Thoracic aorta (tissue), 2 donors: Measurements from ENCODE around the gene SLC39A3. TPM values are rescaled to one million over a fixed set of nuclear protein-coding genes. Genes with fewer than 3 reads are reported as not detected.

Experiments
- ATAC-seq: fragments of 150-250 bp; one replicate; pipeline ENCODE4 v1.8.0; 2017; ENCODE audit warnings: low read depth; ENCODE audit not compliant: insufficient number of reproducible peaks, low FRiP score
- DNase-seq: peaks from one replicate; pipeline ENCODE4 v3.0.0-alpha.2; 2020; ENCODE audit warnings: low spot score
- H3K27ac ChIP-seq, 2 donors: fragments of 200-600 bp; sonication (generic); 1 replicate in 1 of 2; 2 replicates in 1 of 2; pipeline ENCODE4 v1.5.1; 2016; ENCODE audit warnings: mild to moderate bottlenecking in 2 of 2, moderate library complexity in 2 of 2
- H3K27me3 ChIP-seq: fragments of 200-600 bp; sonication (generic); replicated peaks from 2 replicates; pipeline ENCODE4 v1.6.0; 2016; ENCODE audit warnings: mild to moderate bottlenecking; ENCODE audit not compliant: insufficient read depth
- H3K36me3 ChIP-seq: fragments of 200-600 bp; sonication (generic); one replicate; pipeline ENCODE4 v1.5.1; 2016
- H3K4me1 ChIP-seq, 2 donors: fragments of 200-600 bp; sonication (generic); 1 replicate in 1 of 2; 2 replicates in 1 of 2; pipeline versions ENCODE4 v1.5.1 to v1.6.0; 2016; ENCODE audit warnings: low read depth in 2 of 2, mild to moderate bottlenecking in 1 of 2; ENCODE audit not compliant: control insufficient read depth in 1 of 2
- H3K4me3 ChIP-seq: fragments of 200-600 bp; sonication (generic); 2 replicates; pipeline ENCODE4 v1.5.1; 2016; ENCODE audit warnings: mild to moderate bottlenecking
- H3K9me3 ChIP-seq: fragments of 200-600 bp; sonication (generic); 2 replicates; pipeline ENCODE4 v1.5.1; 2016
- total RNA-seq, 2 donors: library from RNA; depleted of rRNA; stranded (reverse); fragments of >200 nt; gene quantifications; one replicate each; pipeline versions ENCODE4 v1.1.0 to v1.2.3, GENCODE V29; 2016
- TF ChIP-seq, protein P1 (sequence below): fragments of 200-600 bp; sonication (generic); IDR thresholded peaks from one replicate; pipeline ENCODE4 v1.5.1; 2019; ENCODE audit warnings: antibody characterized with exemption

The SLC39A3 gene
- total RNA-seq, 2 donors from 2014 or later, result 26.6 to 37.6 TPM

DNA sequence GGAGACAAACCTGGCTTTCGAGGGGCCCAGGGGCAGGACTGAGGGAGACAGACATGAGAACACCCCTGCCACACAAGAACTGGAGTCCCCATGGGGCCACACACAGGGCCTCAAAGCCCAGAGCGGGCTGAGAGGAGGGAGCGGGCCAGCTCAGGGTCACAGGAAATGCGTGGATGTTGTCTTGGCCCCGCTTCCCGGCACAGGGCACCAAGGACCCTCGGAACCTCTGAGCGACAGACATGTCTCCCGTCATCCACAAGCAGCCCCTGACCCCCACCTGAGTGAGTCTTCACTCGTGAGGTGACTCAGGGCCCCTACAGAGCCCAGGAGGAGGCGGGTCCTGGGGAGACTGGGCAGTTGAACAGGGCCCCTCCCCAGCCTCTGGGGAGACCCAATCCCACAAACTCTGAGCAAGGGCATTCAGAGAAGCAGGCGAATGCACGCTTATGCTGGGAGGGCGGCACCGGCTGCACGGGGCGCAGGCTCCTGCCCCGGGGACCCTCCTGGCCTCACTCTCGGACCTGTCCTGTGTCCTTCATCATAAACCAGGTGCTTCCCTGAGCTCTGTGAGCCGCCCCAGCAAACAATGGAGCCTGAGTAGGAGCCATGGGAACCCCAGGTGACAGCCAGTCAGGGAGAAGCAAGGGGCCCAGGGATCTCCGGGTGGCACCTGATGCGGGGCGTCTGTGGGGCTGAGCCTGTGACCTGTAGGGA is 23.1 kb upstream of the SLC39A3 start:
- ATAC-seq (no peak), DNase-seq (no peak)
- H3K27me3 ChIP-seq, result no peaks in the 10 kb centered on the region
- H3K36me3 ChIP-seq, result peaks cover 63% of the 10 kb centered on the region
- no peaks in the 10 kb centered on the region for H3K4me1 ChIP-seq
- H3K4me3 ChIP-seq, result no peak overlapping the region
- no peak overlapping the region for H3K27ac ChIP-seq
- TF ChIP-seq, protein P1, sequence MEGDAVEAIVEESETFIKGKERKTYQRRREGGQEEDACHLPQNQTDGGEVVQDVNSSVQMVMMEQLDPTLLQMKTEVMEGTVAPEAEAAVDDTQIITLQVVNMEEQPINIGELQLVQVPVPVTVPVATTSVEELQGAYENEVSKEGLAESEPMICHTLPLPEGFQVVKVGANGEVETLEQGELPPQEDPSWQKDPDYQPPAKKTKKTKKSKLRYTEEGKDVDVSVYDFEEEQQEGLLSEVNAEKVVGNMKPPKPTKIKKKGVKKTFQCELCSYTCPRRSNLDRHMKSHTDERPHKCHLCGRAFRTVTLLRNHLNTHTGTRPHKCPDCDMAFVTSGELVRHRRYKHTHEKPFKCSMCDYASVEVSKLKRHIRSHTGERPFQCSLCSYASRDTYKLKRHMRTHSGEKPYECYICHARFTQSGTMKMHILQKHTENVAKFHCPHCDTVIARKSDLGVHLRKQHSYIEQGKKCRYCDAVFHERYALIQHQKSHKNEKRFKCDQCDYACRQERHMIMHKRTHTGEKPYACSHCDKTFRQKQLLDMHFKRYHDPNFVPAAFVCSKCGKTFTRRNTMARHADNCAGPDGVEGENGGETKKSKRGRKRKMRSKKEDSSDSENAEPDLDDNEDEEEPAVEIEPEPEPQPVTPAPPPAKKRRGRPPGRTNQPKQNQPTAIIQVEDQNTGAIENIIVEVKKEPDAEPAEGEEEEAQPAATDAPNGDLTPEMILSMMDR, result no peak
- no peaks in the 10 kb centered on the region for H3K9me3 ChIP-seq

DNA sequence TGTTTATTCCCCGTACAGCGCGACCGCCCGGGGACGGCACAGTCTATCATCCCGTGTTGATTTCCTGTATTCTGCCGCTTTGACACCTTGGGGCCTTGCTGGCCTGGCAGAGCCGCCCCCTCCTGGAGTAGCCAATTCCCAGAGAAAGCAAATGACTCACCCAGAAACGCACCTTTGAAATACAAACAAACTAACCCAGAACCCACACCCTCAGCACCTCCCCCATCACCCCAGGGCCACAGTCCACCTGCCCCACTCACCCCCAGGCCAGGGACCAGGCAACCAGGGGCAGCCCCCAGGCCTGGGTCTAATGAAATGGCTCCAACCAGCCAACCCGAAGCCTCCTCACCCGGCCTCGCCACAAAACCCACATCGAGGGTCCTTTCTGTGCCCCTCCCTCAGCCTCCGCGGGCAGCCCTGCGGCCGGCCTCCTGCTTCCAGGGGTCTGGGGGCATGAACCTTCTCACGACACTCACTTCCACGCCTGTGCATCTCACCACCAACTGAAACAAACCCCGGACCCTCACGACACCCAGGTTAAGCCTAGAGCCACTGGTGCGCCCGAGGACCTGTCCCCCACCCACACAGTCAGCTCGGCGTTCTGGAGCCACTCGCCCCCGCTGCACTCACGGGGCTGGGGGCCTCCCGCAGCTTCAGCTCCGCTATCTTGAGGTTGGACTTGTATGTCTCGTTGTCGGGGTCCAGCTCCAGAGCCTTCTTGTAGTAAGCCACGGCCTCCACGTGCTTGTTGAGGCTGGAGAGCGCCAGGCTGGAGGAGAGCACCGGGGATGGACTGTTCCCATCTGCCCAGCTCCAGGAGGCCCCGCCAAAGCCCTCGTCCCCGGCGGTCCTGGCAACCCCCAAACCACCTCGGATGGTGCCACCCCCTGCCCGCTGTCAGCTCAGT is 22.3 kb upstream of the SLC39A3 start:
- H3K4me1 ChIP-seq, result no peaks in the 10 kb centered on the region
- TF ChIP-seq, protein P1, result no peak
- no peaks in the 10 kb centered on the region for H3K27me3 ChIP-seq
- no peak for DNase-seq
- H3K27ac ChIP-seq, result no peak overlapping the region
- no peaks in the 10 kb centered on the region for H3K9me3 ChIP-seq
- peaks cover 60% of the 10 kb centered on the region for H3K36me3 ChIP-seq
- H3K4me3 ChIP-seq, result no peak overlapping the region
- ATAC-seq, result no peak

DNA sequence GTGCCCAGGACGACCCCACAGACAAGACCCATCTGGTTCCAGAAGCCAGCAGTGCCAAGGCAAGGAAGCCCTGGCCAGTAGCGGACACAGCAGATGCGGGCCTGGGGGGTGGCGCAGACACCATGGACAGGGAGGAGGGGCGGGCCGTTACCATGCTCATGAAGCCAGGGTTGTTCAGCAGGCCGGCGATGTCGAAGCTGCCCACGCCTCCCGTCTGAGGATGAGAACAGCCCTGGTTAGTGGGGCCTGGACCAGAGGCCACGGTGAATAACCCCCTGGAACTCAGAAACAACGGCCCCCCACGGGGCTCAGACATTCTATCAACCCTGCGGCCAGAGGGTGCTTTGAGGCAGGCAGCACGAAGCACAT is 21.5 kb upstream of the SLC39A3 start:
- Histone ChIP-seq H3K27ac (no peak overlapping the region), H3K27me3 (no peaks in the 10 kb centered on the region), H3K36me3 (peaks cover 58% of the 10 kb centered on the region), H3K9me3 (no peaks in the 10 kb centered on the region), H3K4me3 (no peak overlapping the region), H3K4me1 (no peaks in the 10 kb centered on the region)
- no peak for ATAC-seq
- DNase-seq, result no peak
- TF ChIP-seq, protein P1, result no peak

DNA sequence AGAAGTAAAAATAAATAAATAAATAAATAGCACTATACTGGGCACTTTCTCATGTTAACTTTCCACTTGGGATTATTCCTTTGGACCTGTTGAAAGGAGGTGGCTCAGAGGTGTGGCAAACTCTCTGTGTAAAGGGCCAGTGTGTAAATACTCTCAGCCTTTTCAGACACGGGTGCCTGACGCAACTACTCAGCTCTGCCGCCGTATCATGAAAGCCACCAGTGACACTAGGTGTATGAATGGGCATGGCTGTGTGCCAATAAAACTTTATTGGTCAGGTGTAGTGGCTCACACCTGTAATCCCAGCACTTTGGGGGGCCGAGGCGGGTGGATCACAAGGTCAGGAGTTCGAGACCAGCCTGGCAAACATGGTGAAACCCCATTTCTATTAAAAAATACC is 20.1 kb upstream of the SLC39A3 start:
- ATAC-seq (no peak), DNase-seq (no peak)
- TF ChIP-seq, protein P1, result no peak
- H3K27me3 ChIP-seq, result no peaks in the 10 kb centered on the region
- H3K36me3 ChIP-seq, result peaks cover 57% of the 10 kb centered on the region
- H3K27ac ChIP-seq, result no peak overlapping the region
- H3K4me3 ChIP-seq, result no peak overlapping the region
- H3K4me1 ChIP-seq, result no peaks in the 10 kb centered on the region
- H3K9me3 ChIP-seq, result no peaks in the 10 kb centered on the region

DNA sequence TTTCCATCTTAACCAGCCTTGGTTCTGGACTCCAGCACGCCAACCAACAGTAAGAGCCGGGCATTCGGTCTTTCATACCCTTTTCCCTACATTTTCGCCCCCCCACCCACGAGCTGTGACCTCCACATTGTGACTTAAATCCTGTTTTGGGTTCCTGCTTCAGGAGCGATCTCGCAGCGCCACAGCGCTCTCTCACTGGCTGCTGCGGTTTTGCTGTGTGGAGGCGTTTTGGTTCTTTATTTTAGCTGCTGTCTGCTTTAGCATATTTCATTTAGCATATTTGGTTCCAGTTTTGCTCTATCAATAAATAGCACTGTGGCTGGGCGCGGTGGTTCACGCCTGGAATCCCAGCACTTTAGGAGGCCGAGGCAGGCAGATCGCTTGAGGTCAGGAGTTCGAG is 19.5 kb upstream of the SLC39A3 start:
- no peak overlapping the region for H3K27ac ChIP-seq
- TF ChIP-seq, protein P1, result no peak
- no peak for ATAC-seq
- DNase-seq, result no peak
- H3K27me3 ChIP-seq, result no peaks in the 10 kb centered on the region
- peaks cover 52% of the 10 kb centered on the region for H3K36me3 ChIP-seq
- H3K4me3 ChIP-seq, result no peak overlapping the region
- no peaks in the 10 kb centered on the region for H3K9me3 ChIP-seq
- H3K4me1 ChIP-seq, result no peaks in the 10 kb centered on the region
